ENCODE measurements around the gene MPC1.
"Not testable (repeated sequence)": the region's sequence is repeated elsewhere in the genome, so short reads cannot be mapped to it uniquely, and the experiment has no call there.

The MPC1 gene

GRCh38 chr6:166351715-166352285 is 30.9 kb downstream of the MPC1 start:
- DNase-seq (ENCODE audit: low read depth in 2 of 2): peak in 1 of 2 donors; percentile 25
- H3K4me3 ChIP-seq (replicated peaks in 1 of 2; ENCODE audit: low read depth in 2 of 2, low read length in 2 of 2): no peak overlapping the region
- TF ChIP-seq CTCF (IDR thresholded peaks at IDR 0.05; ENCODE audit: low read depth, low read length): no peak

GRCh38 chr6:166348305-166348949 is 34.3 kb downstream of the MPC1 start:
- DNase-seq (ENCODE audit: low read depth in 2 of 2): no peak
- no peak overlapping the region for H3K4me3 ChIP-seq (replicated peaks in 1 of 2; ENCODE audit: low read depth in 2 of 2, low read length in 2 of 2)
- TF ChIP-seq CTCF (IDR thresholded peaks at IDR 0.05; ENCODE audit: low read depth, low read length): no peak

- TF ChIP-seq CTCF (IDR thresholded peaks at IDR 0.05; ENCODE audit: low read depth, low read length): no peak
- DNase-seq (ENCODE audit: low read depth in 2 of 2): no peak
- no peak overlapping the region for H3K4me3 ChIP-seq (replicated peaks in 1 of 2; ENCODE audit: low read depth in 2 of 2, low read length in 2 of 2)
These were observed 35.8 kb downstream of the MPC1 start for GRCh38 chr6:166346965-166347364.

- TF ChIP-seq CTCF (IDR thresholded peaks at IDR 0.05; ENCODE audit: low read depth, low read length): no peak
- H3K4me3 ChIP-seq (replicated peaks in 1 of 2; ENCODE audit: low read depth in 2 of 2, low read length in 2 of 2): no peak overlapping the region
- DNase-seq (ENCODE audit: low read depth in 2 of 2): no peak
These were observed 36.3 kb downstream of the MPC1 start for GRCh38 chr6:166346449-166346848.

- H3K4me3 ChIP-seq (replicated peaks in 1 of 2; ENCODE audit: low read depth in 2 of 2, low read length in 2 of 2); DNase-seq (ENCODE audit: low read depth in 2 of 2): not testable (repeated sequence)
These were observed 37.1 kb downstream of the MPC1 start for GRCh38 chr6:166345672-166346071.

GRCh38 chr6:166344921-166345320 is 37.8 kb downstream of the MPC1 start:
- not testable (repeated sequence) for DNase-seq (ENCODE audit: low read depth in 2 of 2); H3K4me3 ChIP-seq (replicated peaks in 1 of 2; ENCODE audit: low read depth in 2 of 2, low read length in 2 of 2)

- TF ChIP-seq CTCF (IDR thresholded peaks at IDR 0.05; ENCODE audit: low read depth, low read length): no peak
- H3K4me3 ChIP-seq (replicated peaks in 1 of 2; ENCODE audit: low read depth in 2 of 2, low read length in 2 of 2): no peak overlapping the region
- DNase-seq (ENCODE audit: low read depth in 2 of 2): no peak
These were observed 38.5 kb downstream of the MPC1 start for GRCh38 chr6:166344240-166344639.

GRCh38 chr6:166343150-166343487 is 39.6 kb downstream of the MPC1 start:
- H3K4me3 ChIP-seq (replicated peaks in 1 of 2; ENCODE audit: low read depth in 2 of 2, low read length in 2 of 2): peak overlapping the region; percentile 98 to 99
- no peak for DNase-seq (ENCODE audit: low read depth in 2 of 2)
- no peak for TF ChIP-seq CTCF (IDR thresholded peaks at IDR 0.05; ENCODE audit: low read depth, low read length)
